Measurements from ENCODE around the gene FAM131A.
"Not testable (repeated sequence)": the region's sequence is repeated elsewhere in the genome, so short reads cannot be mapped to it uniquely, and the experiment has no call there.

Gene FAM131A

GRCh38 chr3:184317201-184317600 is 20.2 kb upstream of the FAM131A start:
- no peak for DNase-seq

- no peak for DNase-seq
Observed at GRCh38 chr3:184320104-184320445, 17.3 kb upstream of the FAM131A start.

GRCh38 chr3:184321666-184322065 is 15.7 kb upstream of the FAM131A start:
- DNase-seq = no peak

- DNase-seq = no peak
Observed at GRCh38 chr3:184322731-184323487, 14.5 kb upstream of the FAM131A start.

GRCh38 chr3:184323696-184324095 is 13.7 kb upstream of the FAM131A start:
- DNase-seq = no peak

- DNase-seq = no peak
Observed at GRCh38 chr3:184325269-184325668, 12.1 kb upstream of the FAM131A start.

GRCh38 chr3:184325715-184326369 is 11.6 kb upstream of the FAM131A start:
- DNase-seq = no peak

- no peak for DNase-seq
Observed at GRCh38 chr3:184327171-184327570, 10.2 kb upstream of the FAM131A start.

GRCh38 chr3:184328516-184328915 is 8.9 kb upstream of the FAM131A start:
- no peak for DNase-seq

GRCh38 chr3:184332370-184333090 is 4.9 kb upstream of the FAM131A start:
- DNase-seq = no peak

GRCh38 chr3:184333190-184333589 is 4.2 kb upstream of the FAM131A start:
- DNase-seq = no peak

- no peak for DNase-seq
Observed at GRCh38 chr3:184333700-184334099, 3.7 kb upstream of the FAM131A start.

GRCh38 chr3:184334470-184335158 is 2.8 kb upstream of the FAM131A start:
- DNase-seq = peak in 1 of 4 experiments; percentile 22

- DNase-seq = no peak
Observed at GRCh38 chr3:184335291-184335660, 2.1 kb upstream of the FAM131A start.

GRCh38 chr3:184335661-184336546 is 1.5 kb upstream of the FAM131A start:
- DNase-seq = peak; percentile 72 to 78 (median 75)

GRCh38 chr3:184336547-184337398 is 627 bp upstream of the FAM131A start:
- DNase-seq = no peak

GRCh38 chr3:184337981-184338380 is 581 bp downstream of the FAM131A start:
- DNase-seq = no peak

GRCh38 chr3:184338511-184338945 is 1.1 kb downstream of the FAM131A start:
- DNase-seq = no peak

- no peak for DNase-seq
Observed at GRCh38 chr3:184339001-184339400, 1.6 kb downstream of the FAM131A start.

- not testable (repeated sequence) for DNase-seq
Observed at GRCh38 chr3:184339451-184340135, 2.2 kb downstream of the FAM131A start.

- DNase-seq = no peak
Observed at GRCh38 chr3:184341925-184342324, 4.5 kb downstream of the FAM131A start.

All from activated CD4-positive, CD25-positive, alpha-beta regulatory T cell (primary cell).